Measurements from ENCODE around the gene CNPY3.

GRCh38 chr6:42963855-42964605 lies 34.8 kb downstream of the CNPY3 start:
- no peak for TF ChIP-seq EZH2phosphoT487 (IDR thresholded peaks at IDR 0.05; ENCODE audit: low read length)
- TF ChIP-seq CTCF (IDR thresholded peaks at IDR 0.05; ENCODE audit: low read length), result peak; percentile 26; the same call in 1 of the 2 replicates

All from MM.1S (cell line).